GM21528 (cell line): ENCODE results near the gene UNC5B.
"Not testable (repeated sequence)": the region's sequence is repeated elsewhere in the genome, so short reads cannot be mapped to it uniquely, and the experiment has no call there.

Experiments used
- ATAC-seq: cut with Tn5 transposase; IDR thresholded peaks from one replicate; pipeline ENCODE4 v1.9.1; 2021; ENCODE audit warnings: mild to moderate bottlenecking, moderate library complexity; ENCODE audit not compliant: unreplicated experiment, low FRiP score

Gene UNC5B

DNA sequence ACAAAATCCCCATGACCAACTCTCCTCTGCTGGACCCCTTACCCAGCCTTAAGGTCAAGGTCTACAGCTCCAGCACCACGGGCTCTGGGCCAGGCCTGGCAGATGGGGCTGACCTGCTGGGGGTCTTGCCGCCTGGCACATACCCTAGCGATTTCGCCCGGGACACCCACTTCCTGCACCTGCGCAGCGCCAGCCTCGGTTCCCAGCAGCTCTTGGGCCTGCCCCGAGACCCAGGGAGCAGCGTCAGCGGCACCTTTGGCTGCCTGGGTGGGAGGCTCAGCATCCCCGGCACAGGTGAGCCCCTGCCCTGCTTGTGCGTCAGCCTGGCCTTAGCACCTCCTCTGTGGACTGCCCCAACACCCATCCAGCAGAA is 79.1 kb downstream of the UNC5B start:
- ATAC-seq: no peak

DNA sequence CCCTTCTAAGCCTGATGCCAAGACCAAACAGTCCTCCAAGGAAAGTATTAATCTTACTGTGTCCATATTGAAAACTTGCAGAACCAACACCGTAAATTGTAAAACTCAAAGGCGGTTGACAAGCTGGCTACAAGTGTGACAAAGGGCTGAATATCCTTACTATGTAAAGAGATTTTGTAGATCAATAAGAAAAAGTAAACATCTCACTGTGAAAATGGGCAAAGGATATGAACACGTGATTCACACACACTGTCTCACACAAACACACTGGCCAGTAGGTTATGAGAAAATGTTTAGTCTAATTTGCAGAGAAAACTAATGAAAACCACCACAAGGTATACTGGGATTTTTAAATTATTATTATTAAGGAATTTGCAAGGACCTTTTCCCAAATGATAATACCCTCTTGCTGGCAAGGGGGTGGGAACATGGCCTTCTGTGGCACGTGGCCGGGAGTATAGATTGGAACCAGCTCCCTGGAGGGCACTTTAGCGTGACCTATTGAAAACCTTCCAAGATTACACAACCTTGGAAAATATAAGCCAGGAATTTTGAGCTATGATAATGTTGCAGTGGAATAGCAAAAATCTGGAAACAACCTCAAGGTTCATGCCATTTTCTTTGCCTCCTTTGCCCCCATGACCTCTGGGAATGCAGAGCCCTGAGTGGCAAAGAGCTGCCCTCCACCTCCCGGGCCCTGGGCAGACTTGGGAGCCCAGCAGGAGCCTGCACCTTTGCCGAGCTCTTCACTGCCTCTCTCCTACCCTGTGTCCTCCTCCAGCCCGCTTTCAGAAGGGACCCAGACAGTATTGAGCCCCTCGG is 80.5 kb downstream of the UNC5B start:
- no peak for ATAC-seq

DNA sequence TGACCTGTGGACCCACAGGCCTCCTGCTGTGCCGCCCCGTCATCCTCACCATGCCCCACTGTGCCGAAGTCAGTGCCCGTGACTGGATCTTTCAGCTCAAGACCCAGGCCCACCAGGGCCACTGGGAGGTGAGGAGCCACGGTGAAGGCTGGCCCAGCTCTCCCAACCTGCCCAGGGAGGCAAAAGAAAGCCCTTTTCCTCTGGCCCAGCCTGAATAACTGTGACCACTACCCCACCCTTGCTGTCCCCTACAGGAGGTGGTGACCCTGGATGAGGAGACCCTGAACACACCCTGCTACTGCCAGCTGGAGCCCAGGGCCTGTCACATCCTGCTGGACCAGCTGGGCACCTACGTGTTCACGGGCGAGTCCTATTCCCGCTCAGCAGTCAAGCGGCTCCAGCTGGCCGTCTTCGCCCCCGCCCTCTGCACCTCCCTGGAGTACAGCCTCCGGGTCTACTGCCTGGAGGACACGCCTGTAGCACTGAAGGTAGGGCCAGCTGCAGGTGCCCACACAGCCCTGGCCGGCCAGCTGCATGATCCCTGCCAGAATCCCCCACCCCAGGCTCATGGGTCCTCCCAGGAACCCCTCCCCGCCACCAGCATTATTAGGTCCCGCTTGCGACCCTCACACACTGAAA is 81.2 kb downstream of the UNC5B start:
- ATAC-seq: no peak

DNA sequence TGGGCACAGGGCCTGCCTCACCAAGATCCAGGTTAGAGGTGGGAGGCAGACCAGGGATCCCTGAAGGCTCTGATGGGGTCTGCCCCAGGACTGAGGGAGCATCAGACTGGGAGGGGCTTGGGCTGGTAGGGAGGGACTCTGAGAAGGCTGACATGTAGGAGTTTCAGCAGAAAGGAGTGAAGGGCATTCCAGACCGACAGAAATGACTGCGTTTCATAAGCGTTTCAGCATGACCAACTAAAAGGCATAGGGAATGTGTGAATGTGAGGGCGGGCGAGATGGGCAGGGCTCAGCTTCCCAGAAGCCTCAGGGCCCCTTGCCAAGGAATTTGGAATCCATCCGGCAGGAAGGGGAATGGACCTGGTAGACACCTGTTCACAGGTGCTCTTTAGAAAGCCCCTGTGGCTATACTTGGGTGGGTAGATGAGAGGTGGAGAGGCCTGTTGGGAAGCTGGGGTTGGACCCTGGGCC is 81.8 kb downstream of the UNC5B start:
- ATAC-seq: no peak

DNA sequence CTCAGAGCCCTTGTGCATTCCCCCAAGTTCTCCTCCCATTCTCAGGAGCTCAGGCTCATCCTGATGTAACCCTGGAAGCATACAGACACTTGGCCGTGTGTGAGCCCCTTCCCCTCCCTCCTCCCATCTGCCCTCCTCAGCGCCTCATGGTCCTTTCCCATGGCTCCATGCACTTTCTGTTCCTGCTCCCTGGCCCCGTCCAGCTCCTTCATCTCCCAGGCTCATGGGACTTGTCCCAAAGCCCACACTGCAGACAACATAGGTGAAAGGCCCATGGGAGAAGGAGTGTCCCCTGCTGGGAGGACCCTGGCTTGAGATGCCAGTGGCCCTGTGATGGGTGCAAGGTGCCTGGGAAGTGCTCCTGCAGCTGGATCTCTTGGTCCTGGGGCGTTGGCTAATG is 82.5 kb downstream of the UNC5B start:
- ATAC-seq: no peak

DNA sequence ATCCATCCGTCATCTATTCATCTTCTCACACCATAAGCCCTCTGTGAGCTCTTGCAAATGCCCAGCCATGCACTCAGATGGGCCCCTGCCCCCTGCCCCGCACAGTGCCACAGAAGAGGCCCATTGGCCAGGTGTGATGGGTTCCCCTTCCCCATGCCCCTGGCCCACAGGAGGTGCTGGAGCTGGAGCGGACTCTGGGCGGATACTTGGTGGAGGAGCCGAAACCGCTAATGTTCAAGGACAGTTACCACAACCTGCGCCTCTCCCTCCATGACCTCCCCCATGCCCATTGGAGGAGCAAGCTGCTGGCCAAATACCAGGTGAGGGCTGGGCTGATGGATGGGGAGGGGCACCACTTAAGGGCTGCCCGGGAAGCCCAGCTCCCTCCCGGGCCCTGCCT is 83.3 kb downstream of the UNC5B start:
- ATAC-seq: no peak

DNA sequence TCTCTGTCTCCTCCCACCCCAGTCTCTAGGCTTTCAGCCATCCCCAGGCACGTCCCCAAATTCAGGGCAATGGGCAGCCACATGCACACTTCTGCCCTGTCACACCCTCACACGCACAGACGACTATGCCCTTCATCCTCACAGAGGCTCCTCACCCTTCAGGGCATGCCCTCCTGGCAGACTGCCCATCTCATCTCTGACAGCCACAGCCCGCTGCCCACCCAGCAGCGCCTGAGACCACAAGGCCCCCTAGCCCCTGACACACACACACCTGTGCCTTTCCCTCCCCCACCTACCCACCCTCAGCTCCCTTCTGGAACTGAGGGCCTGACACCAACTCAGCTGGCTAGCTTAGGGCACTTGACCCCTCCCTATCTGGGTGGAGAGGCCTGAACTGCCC is 83.7 kb downstream of the UNC5B start:
- ATAC-seq: no peak

DNA sequence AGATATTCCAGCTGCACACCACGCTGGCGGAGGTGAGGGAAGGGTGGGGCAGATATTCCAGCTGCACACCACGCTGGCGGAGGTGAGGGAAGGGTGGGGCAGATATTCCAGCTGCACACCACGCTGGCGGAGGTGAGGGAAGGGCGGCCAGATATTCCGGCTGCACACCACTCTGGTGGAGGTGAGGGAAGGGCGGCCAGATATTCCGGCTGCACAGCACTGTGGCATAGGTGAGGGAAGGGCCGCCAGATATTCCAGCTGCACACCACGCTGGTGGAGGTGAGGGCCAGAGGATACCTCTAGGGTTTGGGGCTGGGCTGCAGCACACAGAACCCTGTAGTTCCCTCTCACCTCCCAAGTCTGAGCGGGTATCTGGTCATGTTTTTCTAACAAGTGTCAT is 84.4 kb downstream of the UNC5B start:
- not testable (repeated sequence) for ATAC-seq

DNA sequence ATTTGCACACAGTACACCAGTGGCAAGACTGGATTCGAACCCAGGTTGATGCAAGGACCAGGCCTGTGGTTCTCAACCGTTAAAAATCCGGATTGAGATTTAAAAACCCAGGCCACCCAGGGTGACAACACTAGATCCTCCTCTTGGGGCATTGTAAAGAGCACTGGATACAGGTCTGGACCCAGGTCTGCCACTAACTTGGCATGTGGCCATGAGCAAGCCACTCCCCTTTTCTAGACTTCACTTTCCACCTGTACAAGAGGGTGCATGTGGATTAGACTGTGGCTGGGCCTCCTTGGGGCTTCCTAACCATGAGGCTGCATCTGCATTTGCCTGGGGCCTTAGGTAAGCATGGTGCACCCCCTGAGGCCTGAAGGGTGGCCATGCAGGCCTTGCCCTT is 85.0 kb downstream of the UNC5B start:
- ATAC-seq: no peak

DNA sequence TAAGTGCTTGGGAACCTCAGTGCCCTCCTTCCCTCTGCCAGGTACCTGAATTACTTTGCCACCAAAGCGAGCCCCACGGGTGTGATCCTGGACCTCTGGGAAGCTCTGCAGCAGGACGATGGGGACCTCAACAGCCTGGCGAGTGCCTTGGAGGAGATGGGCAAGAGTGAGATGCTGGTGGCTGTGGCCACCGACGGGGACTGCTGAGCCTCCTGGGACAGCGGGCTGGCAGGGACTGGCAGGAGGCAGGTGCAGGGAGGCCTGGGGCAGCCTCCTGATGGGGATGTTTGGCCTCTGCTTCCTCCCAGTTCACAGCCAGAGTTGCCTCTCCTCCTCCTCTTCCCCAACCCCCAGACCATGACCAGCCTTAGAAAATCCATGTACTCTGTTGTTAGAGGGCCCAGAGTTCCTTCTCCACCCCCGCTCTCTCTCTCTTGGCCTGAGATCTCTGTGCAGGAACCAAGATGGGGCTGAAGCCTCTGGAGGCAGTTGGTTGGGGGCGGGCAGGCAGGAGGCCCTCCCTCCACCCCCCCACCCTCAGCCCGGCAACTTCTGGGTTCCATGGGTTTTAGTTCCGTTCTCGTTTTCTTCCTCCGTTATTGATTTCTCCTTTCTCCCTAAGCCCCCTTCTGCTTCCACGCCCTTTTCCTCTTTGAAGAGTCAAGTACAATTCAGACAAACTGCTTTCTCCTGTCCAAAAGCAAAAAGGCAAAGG is 86.9 kb downstream of the UNC5B start:
- no peak for ATAC-seq

DNA sequence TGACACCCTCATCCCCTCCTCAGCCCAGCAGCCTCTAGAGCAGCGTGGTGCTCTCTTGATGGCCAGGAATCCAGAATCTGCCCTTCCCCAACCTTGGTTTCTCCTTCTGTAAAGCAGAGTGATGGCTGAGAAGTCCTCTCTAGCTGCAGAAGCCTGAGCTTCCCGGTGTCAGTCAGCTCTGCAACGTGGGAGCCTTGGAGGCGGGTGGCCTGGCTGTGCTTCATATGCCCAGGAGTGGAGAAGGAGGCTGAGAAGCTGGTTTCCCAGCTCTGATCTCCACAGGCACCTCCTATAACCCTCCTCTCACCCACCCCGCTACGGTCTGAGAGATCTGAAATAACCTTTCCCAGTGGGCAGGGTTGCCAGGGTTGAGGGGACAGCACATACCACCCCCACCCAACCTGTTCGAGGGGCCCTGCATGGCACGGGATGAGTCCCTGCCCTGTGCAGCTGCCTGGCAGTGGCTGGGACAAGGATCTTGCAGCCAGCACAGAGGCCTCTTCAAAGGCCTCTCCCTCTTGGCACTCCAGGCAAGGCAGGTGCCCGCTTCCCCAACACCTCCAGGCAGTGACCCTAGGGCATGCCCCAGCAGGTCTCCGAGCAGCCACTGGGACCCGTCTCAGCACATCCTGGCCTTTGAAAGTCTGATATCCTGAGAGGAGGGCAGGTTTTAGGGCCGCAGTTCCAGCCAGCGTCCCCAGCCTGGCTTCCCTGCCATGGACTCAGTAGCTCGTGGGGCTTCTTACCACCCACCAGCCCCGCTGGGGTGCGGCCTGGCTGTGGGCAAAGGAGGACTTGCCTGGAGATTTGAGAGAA is 88.4 kb downstream of the UNC5B start:
- no peak for ATAC-seq

DNA sequence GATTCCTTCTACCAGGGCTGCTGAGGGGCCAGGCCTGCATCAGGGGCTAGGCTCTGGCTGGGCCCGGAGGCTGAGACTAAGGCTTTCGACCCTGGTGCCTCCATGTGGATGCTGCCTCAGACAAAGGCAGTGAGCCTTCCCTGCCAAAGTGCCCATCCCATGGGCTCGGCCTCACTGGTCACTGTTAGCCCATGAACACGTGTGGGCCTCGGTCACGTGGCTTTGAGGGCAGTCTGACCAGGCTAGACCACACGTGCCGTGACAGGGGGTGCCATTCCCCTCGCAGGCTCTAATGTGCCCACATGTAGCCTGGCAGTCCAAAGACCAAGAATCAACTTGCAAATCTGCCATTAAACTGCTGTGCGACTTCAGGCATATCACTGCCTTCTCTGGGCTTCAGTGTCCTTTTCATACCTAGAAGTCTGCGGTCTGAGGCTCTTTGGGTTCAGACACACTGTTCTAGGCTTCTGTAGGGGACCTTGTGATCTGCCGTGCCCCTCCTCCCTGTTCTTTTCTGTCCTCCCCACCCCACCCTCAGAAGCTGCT is 89.1 kb downstream of the UNC5B start:
- no peak for ATAC-seq

DNA sequence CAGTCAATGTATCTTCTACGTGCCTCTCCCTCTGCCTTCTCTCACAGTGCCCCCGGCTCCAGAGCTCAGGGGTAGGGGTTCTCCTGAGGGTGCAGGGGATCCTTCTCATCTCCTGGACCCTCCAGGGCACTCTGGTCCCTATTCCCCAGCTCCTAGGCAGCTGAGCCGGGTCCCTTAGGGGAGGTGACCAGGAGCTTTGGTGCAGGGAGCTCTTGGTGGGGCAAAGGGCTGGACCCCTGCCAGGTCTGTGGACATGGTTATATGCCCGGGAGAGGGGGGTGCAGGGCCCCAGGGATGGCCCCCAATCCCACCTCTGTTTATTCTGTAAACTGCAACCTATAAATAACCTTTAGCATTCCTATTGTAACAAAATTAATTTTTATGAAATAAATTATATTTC is 90.1 kb downstream of the UNC5B start:
- ATAC-seq: no peak

DNA sequence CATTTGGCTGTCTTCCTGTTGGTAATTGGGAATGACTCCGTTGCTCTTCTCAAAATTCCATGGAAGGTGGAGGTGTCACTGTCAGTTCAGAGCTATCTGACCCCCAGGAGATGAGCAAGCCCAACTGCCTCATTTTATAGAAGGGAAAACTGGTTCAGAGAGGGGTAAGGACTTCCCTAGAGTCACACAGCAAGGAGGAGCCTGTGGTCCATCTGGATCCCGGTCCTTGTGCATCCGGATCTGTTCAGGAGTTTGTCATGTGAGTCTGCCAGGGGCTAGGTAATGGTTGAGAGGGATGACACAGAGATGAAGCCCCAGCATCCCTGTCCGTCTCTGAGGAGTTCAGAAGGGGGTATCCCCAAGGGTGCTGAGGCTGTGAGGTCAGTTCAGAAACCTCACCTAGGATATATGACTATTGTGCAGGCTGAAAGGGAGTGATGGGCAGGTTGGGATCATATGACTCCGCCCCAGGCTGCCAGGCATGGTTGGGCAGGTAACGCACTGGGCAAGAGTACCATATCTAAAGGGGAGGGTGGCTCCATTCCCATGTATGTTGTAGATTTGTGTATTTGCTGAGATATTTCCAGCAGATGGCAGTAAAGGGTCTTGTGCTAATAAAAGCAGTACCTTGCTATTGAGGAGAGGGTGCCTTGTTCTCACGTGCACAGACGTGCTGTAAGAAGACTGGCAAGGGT is 90.7 kb downstream of the UNC5B start:
- no peak for ATAC-seq

DNA sequence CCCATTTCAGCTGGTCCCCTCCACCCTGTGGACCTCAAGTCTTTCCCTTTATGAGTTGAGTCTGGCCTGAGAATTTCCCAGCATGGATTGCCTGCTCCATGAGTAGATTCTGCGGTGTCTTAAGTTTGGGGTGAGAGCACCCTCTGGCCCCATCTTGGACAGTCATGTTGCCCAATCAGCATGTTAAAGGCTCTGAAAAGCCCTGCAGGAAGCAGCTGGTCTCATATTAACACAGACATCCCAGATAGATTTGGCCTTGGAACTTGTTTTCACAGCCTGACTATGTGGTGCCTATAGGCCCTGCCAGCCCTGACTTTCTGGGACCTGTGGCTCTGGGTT is 91.2 kb downstream of the UNC5B start:
- ATAC-seq: no peak

DNA sequence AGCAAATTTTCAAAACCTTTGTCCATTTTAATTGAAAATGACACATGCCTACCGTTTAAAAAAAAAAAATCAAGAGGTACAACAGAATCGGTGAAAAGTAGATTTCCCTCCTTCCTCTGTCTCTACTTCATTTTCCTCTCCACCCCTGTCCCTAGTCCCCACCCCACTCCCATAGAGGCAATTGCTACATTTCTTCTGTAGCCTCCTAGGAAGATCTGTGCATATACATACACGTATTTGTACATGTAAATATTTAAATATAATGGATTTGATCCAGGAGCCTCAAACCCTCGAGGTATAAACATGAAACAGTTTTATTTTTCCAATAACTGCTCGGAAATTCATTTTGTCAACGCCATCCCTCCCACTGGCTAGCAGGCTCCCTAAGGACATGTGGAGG is 92.5 kb downstream of the UNC5B start:
- ATAC-seq: no peak

DNA sequence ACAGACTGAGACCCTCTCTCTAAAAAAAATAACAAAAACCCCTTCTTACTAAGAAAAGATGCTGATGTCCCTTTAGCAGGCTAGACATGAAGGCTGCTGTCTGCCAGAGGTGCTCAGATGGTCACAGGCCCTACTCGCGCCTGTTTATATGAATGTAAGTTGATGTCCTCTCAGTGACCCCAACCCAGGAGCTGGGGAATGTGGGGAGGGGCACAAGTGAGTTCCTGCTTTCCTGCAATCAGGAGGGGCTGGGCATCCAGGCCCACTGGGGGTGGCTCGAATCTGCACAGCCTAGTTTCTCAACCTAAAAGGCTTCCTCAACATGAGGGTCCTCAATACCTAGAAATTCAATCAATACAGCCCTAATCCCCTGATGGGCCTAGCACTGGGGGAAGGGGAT is 94.6 kb downstream of the UNC5B start:
- no peak for ATAC-seq

DNA sequence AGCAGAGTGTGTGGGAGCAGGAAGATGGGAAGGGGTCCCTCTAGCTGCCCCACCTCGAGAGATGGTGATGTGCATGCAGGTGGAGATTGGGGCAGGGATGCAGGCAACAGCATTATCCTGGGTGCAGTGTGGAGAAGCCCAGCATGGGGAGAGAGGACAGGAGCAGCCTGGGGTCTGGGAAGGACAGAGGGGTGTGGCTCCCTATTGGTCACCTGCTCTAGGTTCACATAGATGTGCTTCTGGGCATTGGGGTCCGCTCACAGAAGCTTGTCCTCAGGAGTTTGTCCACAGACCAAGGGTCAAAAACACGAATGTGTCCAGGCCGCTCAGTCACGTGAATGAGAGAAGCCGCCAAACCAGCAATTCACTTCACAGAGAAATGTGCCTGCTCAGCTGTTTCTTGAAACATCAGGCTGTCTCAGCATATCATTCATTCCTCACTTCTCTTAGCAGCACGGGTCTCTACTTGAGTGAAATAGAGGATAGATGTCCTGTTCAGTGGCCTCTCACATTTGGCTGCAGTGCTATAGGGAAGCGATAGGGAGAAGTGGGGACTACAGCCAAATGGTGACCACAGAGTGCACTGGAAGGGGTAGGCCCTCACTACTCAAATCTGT is 95.2 kb downstream of the UNC5B start:
- ATAC-seq: no peak

DNA sequence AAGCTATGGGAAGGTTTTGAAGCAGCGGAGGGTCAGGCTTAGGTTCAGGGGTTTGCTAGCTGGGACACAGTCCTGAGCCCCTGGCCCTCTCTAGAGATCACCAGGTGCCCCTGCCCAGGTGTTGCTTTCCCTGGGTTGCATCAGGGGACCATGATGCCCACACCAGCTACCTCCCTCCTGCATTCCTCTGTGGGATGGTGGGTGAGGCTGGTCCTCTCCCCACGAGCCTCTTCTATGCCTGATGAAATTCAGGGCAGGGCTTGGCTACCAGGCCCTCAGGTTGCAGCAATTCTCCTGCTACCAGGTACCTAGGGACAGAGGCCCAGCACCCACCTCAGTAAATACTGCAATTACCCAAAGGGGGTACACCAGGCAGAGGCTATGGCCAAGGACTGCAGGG is 95.9 kb downstream of the UNC5B start:
- ATAC-seq: no peak

DNA sequence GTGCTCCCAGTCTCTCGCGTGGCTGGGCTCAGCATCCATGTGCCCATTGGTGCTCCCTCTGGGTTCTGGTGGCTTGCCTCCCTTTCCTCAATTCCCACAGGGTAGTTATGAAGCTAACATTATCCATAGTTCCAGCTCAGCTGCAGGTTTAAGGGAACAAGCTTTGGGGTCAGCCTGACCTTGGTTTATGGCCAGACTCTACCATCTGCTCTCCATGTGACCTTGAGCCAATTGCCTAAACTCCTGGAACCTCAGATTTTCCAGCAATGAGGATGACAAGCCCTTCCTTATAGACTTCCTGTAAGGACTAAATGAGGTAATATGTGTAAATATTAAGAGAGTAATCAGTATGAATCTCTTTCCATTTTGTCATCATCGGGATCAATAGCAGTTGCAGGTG is 96.6 kb downstream of the UNC5B start:
- no peak for ATAC-seq
